Vagina (tissue), 2 donors: ENCODE measurements around the gene KCNT2.

Source experiments
- POLR2A ChIP-seq, 2 donors: fragments of 450-650 bp; IDR thresholded peaks; one replicate each; pipeline ENCODE4 v1.6.1; 2017; ENCODE audit warnings: antibody characterized with exemption in 2 of 2, mild to moderate bottlenecking in 2 of 2, moderate library complexity in 2 of 2
- TF ChIP-seq, protein P1 (sequence below), 3 experiments: fragments of 450-650 bp in 2 of 3; fragments of 200-600 bp in 1 of 3; sonication (generic) in 1 of 3; IDR thresholded peaks; one replicate each; pipeline ENCODE4 v1.5.1; 2017 to 2019; ENCODE audit warnings: antibody characterized with exemption in 3 of 3, mild to moderate bottlenecking in 2 of 3, moderate library complexity in 2 of 3

DNA sequence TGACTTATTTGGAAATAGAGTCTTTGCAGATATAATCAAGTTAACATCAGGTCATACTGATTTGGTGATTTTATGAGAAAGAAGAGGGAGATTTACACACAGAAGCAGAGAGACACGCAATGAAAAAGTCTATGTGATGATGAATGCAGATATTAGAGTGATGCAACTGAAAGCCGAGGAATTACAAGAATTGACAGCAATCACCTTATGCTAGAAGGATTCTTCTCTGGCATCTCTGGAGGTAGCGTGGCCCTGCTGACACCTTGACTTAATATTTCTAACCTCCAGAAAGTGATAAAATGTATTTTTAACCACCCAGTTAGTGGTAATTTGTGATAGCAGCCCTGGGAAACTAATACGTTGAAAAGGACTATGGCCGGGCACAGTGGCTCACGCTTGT is 29.4 kb upstream of the KCNT2 start:
- TF ChIP-seq POLR2A (IDR thresholded peaks at IDR 0.05), result no peak
- TF ChIP-seq, protein P1, sequence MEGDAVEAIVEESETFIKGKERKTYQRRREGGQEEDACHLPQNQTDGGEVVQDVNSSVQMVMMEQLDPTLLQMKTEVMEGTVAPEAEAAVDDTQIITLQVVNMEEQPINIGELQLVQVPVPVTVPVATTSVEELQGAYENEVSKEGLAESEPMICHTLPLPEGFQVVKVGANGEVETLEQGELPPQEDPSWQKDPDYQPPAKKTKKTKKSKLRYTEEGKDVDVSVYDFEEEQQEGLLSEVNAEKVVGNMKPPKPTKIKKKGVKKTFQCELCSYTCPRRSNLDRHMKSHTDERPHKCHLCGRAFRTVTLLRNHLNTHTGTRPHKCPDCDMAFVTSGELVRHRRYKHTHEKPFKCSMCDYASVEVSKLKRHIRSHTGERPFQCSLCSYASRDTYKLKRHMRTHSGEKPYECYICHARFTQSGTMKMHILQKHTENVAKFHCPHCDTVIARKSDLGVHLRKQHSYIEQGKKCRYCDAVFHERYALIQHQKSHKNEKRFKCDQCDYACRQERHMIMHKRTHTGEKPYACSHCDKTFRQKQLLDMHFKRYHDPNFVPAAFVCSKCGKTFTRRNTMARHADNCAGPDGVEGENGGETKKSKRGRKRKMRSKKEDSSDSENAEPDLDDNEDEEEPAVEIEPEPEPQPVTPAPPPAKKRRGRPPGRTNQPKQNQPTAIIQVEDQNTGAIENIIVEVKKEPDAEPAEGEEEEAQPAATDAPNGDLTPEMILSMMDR (IDR thresholded peaks at IDR 0.05), result no peak
